ENCODE data around the gene CCM2L.
A peak's percentile ranks its signal among the peaks of the same experiment; 100 is the strongest.

The CCM2L gene

DNA sequence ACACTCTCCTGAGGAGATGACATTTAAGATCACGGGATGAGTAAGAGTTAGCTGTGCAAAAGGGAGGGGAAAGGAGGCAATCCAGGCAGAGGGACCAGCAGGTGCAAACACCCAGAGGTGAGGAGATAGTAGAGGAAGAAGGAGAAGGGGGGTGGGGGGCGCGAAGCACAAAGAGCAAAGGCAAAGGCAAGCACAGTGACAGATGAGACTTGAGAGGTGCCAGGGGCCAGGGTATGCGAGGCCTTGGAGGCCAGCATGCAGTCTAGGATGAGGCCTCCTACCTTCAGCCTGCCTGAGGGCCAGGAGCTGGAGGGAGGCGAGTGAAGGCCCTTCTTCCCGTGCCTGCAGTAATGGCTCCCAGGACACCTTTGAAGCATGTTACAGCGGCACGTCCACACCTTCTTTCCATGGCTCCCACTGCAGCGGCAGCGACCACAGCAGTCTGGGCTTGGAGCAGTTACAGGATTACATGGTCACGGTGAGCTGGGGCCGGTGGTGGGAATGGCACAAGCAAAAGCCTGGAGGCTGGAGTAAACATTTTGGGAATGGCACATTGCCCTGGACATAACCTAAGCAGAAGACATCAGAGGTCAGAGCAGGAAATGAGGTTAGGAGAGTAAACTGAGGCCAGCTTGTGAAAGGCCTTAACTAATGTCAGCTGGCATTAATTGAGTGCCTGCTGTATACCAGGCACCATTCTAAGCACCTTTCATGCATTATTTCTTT lies 18.6 kb downstream of the CCM2L start:
- Histone ChIP-seq H3K4me3 (ENCODE audit: low read depth in 1 of 2, low read length in 2 of 2) (no peak overlapping the region), H3K9ac (ENCODE audit: low read depth, low read length) (no peak overlapping the region), H3K79me2 (ENCODE audit: insufficient read depth, low read length) (no peaks in the 10 kb centered on the region), H3K27me3 (ENCODE audit: insufficient read depth, low read length, poor library complexity) (peaks cover 4% of the 10 kb centered on the region), H3K4me2 (ENCODE audit: insufficient read depth, low read length) (no peak overlapping the region), H3K27ac (ENCODE audit: low read length) (no peak overlapping the region), H2AFZ (ENCODE audit: low read depth, low read length) (no peak overlapping the region), H3K9me3 (ENCODE audit: insufficient read depth, low read length, severe bottlenecking) (no peaks in the 10 kb centered on the region), H3K36me3 (ENCODE audit: insufficient read depth, low read length) (no peaks in the 10 kb centered on the region), H4K20me1 (ENCODE audit: insufficient read depth, low read length) (no peaks in the 10 kb centered on the region), H3K4me1 (ENCODE audit: insufficient read depth, low read length) (peaks cover 6% of the 10 kb centered on the region; the same call in 1 of the 2 replicates)
- TF ChIP-seq CTCF (IDR thresholded peaks at IDR 0.05; ENCODE audit: borderline replicate concordance, extremely low read depth, low read length, poor library complexity, severe bottlenecking), result no peak
- no peak for TF ChIP-seq EZH2 (IDR thresholded peaks at IDR 0.05; ENCODE audit: borderline replicate concordance, low read depth, low read length, severe bottlenecking)
- no peak for ATAC-seq (ENCODE audit: insufficient read depth, low read depth)
- DNase-seq, result no peak

GRCh38 chr20:32029561-32029960 lies 19.3 kb downstream of the CCM2L start:
- Histone ChIP-seq H2AFZ (ENCODE audit: low read depth, low read length) (no peak overlapping the region), H3K9ac (ENCODE audit: low read depth, low read length) (no peak overlapping the region), H4K20me1 (ENCODE audit: insufficient read depth, low read length) (no peaks in the 10 kb centered on the region), H3K4me3 (ENCODE audit: low read depth in 1 of 2, low read length in 2 of 2) (no peak overlapping the region), H3K27me3 (ENCODE audit: insufficient read depth, low read length, poor library complexity) (peaks cover 9% of the 10 kb centered on the region), H3K36me3 (ENCODE audit: insufficient read depth, low read length) (no peaks in the 10 kb centered on the region), H3K27ac (ENCODE audit: low read length) (no peak overlapping the region), H3K4me1 (ENCODE audit: insufficient read depth, low read length) (peaks cover 6% of the 10 kb centered on the region; the same call in 1 of the 2 replicates), H3K9me3 (ENCODE audit: insufficient read depth, low read length, severe bottlenecking) (no peaks in the 10 kb centered on the region), H3K4me2 (ENCODE audit: insufficient read depth, low read length) (no peak overlapping the region), H3K79me2 (ENCODE audit: insufficient read depth, low read length) (no peaks in the 10 kb centered on the region)
- TF ChIP-seq CTCF (IDR thresholded peaks at IDR 0.05; ENCODE audit: borderline replicate concordance, extremely low read depth, low read length, poor library complexity, severe bottlenecking) (no peak), EZH2 (IDR thresholded peaks at IDR 0.05; ENCODE audit: borderline replicate concordance, low read depth, low read length, severe bottlenecking) (no peak)
- ATAC-seq (ENCODE audit: insufficient read depth, low read depth) (no peak), DNase-seq (no peak)

DNA sequence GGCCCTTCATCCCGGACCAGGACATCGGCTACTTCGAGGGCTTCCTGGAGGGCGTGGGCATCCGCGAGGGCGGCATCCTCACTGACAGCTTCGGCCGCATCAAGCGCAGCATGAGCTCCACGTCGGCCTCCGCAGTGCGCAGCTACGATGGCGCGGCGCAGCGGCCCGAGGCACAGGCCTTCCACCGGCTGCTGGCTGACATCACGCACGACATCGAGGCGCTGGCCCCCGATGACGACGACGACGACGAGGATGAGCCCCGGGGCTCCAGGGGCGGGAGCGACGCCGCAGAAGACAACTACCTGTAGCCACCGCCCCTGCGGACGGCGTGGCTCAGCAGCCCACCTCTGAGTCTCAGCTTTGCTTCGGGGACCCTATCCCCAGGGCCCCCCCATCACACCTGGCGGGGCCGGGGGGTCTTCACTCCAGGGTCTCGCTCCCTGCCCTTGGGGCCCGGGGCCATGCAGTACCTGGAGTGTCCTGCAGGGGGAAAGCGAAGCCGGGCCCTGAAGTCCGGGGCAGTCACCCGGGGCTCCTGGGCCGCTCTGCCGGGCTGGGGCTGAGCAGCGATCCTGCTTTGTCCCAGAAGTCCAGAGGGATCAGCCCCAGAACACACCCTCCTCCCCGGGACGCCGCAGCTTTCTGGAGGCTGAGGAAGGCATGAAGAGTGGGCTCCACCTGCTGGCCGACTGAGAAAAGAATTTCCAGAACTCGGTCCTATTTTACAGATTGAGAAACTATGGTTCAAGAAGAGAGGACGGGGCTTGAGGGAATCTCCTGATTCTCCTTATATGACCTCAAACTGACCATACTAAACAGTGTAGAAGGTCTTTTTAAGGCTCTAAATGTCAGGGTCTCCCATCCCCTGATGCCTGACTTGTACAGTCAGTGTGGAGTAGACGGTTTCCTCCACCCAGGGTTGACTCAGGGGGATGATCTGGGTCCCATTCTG lies 21.0 kb downstream of the CCM2L start:
- TF ChIP-seq CTCF (IDR thresholded peaks at IDR 0.05; ENCODE audit: borderline replicate concordance, extremely low read depth, low read length, poor library complexity, severe bottlenecking) (peak; percentile 82), EZH2 (IDR thresholded peaks at IDR 0.05; ENCODE audit: borderline replicate concordance, low read depth, low read length, severe bottlenecking) (no peak)
- peak overlapping the region in 1 of 2 experiments; percentile 40; a peak in 1 of 4 replicates for H3K4me3 ChIP-seq (ENCODE audit: low read depth in 1 of 2, low read length in 2 of 2)
- peak overlapping the region; percentile 54 for H3K4me2 ChIP-seq (ENCODE audit: insufficient read depth, low read length)
- peaks cover 21% of the 10 kb centered on the region for H3K27me3 ChIP-seq (ENCODE audit: insufficient read depth, low read length, poor library complexity)
- H3K4me1 ChIP-seq (ENCODE audit: insufficient read depth, low read length), result peaks cover 7% of the 10 kb centered on the region; the same call in 1 of the 2 replicates
- H3K9me3 ChIP-seq (ENCODE audit: insufficient read depth, low read length, severe bottlenecking), result no peaks in the 10 kb centered on the region
- H2AFZ ChIP-seq (ENCODE audit: low read depth, low read length), result peak overlapping the region; percentile 57; the same call in 1 of the 2 replicates
- H3K36me3 ChIP-seq (ENCODE audit: insufficient read depth, low read length), result no peaks in the 10 kb centered on the region
- DNase-seq, result peak; percentile 67
- H3K27ac ChIP-seq (ENCODE audit: low read length), result no peak overlapping the region
- ATAC-seq (ENCODE audit: insufficient read depth, low read depth), result peak; percentile 79
- H3K9ac ChIP-seq (ENCODE audit: low read depth, low read length), result no peak overlapping the region
- no peaks in the 10 kb centered on the region for H3K79me2 ChIP-seq (ENCODE audit: insufficient read depth, low read length)
- no peaks in the 10 kb centered on the region for H4K20me1 ChIP-seq (ENCODE audit: insufficient read depth, low read length)
